HG03159 (cell line): ENCODE measurements around the gene TMEM134.

Experiments
- ATAC-seq: cut with Tn5 transposase; IDR thresholded peaks from one replicate; pipeline ENCODE4 v1.9.1; 2021; ENCODE audit warnings: mild to moderate bottlenecking, moderate library complexity; ENCODE audit not compliant: unreplicated experiment

Gene TMEM134

GRCh38 chr11:67463680-67464410, 5.2 kb downstream of the TMEM134 start:
- ATAC-seq, result no peak

GRCh38 chr11:67463186-67463585, 5.9 kb downstream of the TMEM134 start:
- ATAC-seq, result no peak

- no peak for ATAC-seq
Observed at GRCh38 chr11:67458266-67458665, 10.8 kb downstream of the TMEM134 start.

GRCh38 chr11:67457453-67457852, 11.6 kb downstream of the TMEM134 start:
- no peak for ATAC-seq

GRCh38 chr11:67456068-67456705, 12.9 kb downstream of the TMEM134 start:
- no peak for ATAC-seq

GRCh38 chr11:67455054-67455453, 14.0 kb downstream of the TMEM134 start, which contains the start of gene CABP4:
TSS of gene CABP4 (plus strand) at chr11:67455354. CDS start at chr11:67455424, 70 bp downstream.
- ATAC-seq, result no peak

- ATAC-seq, result no peak
Observed at GRCh38 chr11:67453816-67454732, 15.0 kb downstream of the TMEM134 start.

GRCh38 chr11:67452141-67452952, 16.7 kb downstream of the TMEM134 start, which contains the start of gene GPR152:
TSS of gene GPR152 (minus strand) at chr11:67452729. CDS start at chr11:67452724, 5 bp downstream.
- ATAC-seq, result no peak

GRCh38 chr11:67451658-67451976, 17.4 kb downstream of the TMEM134 start:
- ATAC-seq, result no peak

GRCh38 chr11:67450796-67451657, 18.0 kb downstream of the TMEM134 start:
- ATAC-seq, result no peak

GRCh38 chr11:67449116-67449844, 19.8 kb downstream of the TMEM134 start:
- no peak for ATAC-seq

GRCh38 chr11:67448220-67448609, 20.8 kb downstream of the TMEM134 start:
- ATAC-seq, result no peak

GRCh38 chr11:67445515-67445914, 23.5 kb downstream of the TMEM134 start:
- no peak for ATAC-seq

- no peak for ATAC-seq
Observed at GRCh38 chr11:67442504-67443404, 26.3 kb downstream of the TMEM134 start.

GRCh38 chr11:67441731-67442351, 27.2 kb downstream of the TMEM134 start:
- no peak for ATAC-seq

- ATAC-seq, result no peak
Observed at GRCh38 chr11:67441098-67441563, 27.9 kb downstream of the TMEM134 start.
